Measurements from ENCODE around the gene LRRIQ1.

The LRRIQ1 gene

GRCh38 chr12:85253853-85254252 is 217.7 kb downstream of the LRRIQ1 start:
- TF ChIP-seq, protein P1, sequence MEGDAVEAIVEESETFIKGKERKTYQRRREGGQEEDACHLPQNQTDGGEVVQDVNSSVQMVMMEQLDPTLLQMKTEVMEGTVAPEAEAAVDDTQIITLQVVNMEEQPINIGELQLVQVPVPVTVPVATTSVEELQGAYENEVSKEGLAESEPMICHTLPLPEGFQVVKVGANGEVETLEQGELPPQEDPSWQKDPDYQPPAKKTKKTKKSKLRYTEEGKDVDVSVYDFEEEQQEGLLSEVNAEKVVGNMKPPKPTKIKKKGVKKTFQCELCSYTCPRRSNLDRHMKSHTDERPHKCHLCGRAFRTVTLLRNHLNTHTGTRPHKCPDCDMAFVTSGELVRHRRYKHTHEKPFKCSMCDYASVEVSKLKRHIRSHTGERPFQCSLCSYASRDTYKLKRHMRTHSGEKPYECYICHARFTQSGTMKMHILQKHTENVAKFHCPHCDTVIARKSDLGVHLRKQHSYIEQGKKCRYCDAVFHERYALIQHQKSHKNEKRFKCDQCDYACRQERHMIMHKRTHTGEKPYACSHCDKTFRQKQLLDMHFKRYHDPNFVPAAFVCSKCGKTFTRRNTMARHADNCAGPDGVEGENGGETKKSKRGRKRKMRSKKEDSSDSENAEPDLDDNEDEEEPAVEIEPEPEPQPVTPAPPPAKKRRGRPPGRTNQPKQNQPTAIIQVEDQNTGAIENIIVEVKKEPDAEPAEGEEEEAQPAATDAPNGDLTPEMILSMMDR (conservative IDR thresholded peaks at IDR 0.05), result no peak
- H3K27ac ChIP-seq, result no peak overlapping the region

GRCh38 chr12:85257671-85258070 is 221.5 kb downstream of the LRRIQ1 start:
- no peak overlapping the region for H3K27ac ChIP-seq
- TF ChIP-seq, protein P1 (conservative IDR thresholded peaks at IDR 0.05), result no peak

GRCh38 chr12:85260447-85260846 is 224.3 kb downstream of the LRRIQ1 start:
- TF ChIP-seq, protein P1 (conservative IDR thresholded peaks at IDR 0.05), result no peak
- no peak overlapping the region for H3K27ac ChIP-seq

DNA sequence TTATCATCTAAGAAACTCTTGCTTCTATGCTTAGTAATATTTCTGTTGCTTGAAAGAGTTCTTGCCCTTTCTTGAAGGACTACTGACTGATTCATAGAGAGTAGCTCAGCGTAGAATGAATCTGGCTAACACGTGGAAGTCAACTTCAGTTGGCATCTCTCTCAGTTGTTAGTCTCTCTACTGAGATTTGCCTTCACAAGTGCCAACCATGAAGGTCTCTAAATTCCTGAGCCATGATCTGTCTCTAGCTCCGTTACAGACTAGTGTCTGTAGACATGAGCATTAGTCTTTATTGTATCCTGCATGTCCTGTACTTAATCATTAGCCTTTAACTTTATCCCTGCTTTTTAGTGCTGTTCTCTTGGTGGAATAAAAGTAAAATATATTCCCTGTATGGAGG is 224.7 kb downstream of the LRRIQ1 start:
- TF ChIP-seq, protein P1 (conservative IDR thresholded peaks at IDR 0.05), result no peak
- no peak overlapping the region for H3K27ac ChIP-seq

DNA sequence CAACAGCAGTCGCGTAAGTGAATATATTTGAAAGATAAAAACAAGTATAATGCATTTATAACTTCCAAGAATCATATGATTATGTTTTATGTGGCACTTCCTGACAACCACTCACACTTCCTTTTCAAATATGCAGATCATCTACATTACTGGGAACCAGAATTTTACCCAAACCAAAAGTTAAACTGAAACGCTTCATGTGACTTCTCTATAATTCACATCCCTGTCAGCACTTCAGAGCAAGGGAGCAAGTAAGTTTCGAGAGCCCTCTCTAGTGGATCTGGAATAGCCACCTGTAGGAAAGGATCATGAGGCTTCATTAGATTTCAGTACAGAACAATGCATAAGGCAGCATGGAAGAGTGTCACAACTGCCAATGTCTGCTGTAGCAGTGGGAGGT is 230.2 kb downstream of the LRRIQ1 start:
- TF ChIP-seq, protein P1 (conservative IDR thresholded peaks at IDR 0.05), result no peak
- no peak overlapping the region for H3K27ac ChIP-seq

DNA sequence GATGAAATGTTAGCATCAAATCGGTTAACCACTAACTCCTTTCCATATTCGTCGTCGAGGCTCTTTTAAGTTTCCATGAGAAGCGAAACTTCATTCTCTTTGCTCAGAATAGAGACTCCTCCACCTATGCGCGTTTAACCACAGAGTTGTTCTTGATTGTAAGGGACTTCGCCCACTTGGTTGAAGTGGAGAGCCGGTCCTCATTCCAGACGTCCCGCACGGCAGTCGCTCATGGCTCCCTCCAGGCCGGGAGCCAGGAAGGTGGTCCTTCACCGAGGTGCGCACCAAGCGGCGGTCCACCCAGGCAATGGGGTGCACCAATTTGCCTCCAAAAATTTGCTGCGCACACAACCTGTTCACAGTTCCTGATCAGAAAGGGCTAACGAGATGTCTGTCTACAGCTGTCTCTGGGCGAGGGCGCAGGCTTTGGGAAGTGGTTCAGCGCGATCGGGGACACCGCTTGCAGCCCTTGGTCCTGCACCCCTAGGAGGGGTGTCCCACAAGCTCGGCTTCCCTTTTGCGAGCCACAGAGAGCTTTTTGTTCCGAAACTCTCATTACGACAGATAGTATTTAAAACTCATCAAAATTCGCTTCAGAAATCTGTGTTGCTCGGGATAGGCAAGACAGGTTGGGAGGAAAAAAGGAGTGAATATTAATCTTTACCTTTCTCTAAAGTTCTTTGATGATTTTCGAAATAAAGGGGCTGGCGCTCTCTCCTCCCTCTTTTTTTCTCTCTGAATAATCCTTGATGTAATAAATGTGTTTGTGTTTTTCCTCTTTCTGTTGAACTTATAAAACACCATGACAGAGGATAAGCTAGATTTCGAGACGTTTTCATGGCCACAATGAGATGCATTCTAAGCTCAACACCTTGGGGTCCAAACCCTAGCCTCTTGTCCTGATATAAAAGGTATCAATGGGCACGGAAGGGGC is 237.5 kb downstream of the LRRIQ1 start:
- no peak overlapping the region for H3K27ac ChIP-seq
- TF ChIP-seq, protein P1 (conservative IDR thresholded peaks at IDR 0.05), result no peak

DNA sequence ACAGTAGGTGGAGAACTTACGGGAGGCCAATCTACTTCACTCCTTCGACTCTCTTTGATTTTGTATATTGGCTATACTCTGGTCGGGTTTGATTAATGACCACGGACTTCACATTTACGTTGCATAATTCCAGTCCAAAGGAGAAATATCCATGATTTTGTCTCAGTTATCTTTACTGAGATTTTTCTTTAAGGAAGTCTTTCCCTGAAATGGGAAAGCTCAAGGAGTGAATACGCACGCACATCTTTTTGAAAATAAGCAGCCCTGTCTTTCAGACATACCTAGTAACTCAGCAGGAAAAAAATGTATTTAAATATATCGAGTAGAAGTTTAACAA is 238.1 kb downstream of the LRRIQ1 start:
- no peak overlapping the region for H3K27ac ChIP-seq
- TF ChIP-seq, protein P1 (conservative IDR thresholded peaks at IDR 0.05), result no peak

All from VCaP (cell line).